ENCODE measurements around the gene MRPL50. TPM values are rescaled to one million over a fixed set of nuclear protein-coding genes. Genes with fewer than 3 reads are reported as not detected.
A peak's percentile ranks its signal among the peaks of the same experiment; 100 is the strongest.

Gene MRPL50
- total and polyA plus RNA-seq, 9 of the 15 experiments (the other 6 are each of a cell fraction or from before 2014, with no cell fraction given), result 17.5 to 107 (median 37.4) TPM

- Histone ChIP-seq H3K9me3 (replicated peaks; ENCODE audit: control insufficient read depth, insufficient read depth, low read depth, low read length) (peaks cover 47% of the 10 kb centered on the region), H3K4me2 (ENCODE audit: insufficient read depth, low read length) (no peak overlapping the region), H3K36me3 (ENCODE audit: control insufficient read depth, insufficient read depth, low read length) (peaks cover 49% of the 10 kb centered on the region), H3K79me2 (ENCODE audit: control insufficient read depth, insufficient read depth, low read length) (no peaks in the 10 kb centered on the region; the same call in 2 of the 3 replicates), H3K4me3 (no peak overlapping the region), H3K9me1 (ENCODE audit: control insufficient read depth, insufficient read depth, low read length) (no peaks in the 10 kb centered on the region), H2AFZ (ENCODE audit: low read depth, low read length) (no peak overlapping the region), H4K20me1 (replicated peaks; ENCODE audit: control insufficient read depth, insufficient read depth, low read length) (no peaks in the 10 kb centered on the region), H3K27me3 (ENCODE audit: control insufficient read depth in 2 of 2, insufficient read depth in 2 of 2, low read length in 2 of 2) (no peaks in the 10 kb centered on the region), H3K9ac (ENCODE audit: insufficient read depth in 1 of 2, low read depth in 2 of 2, low read length in 2 of 2) (no peak overlapping the region), H3K4me1 (replicated peaks in 1 of 2; ENCODE audit: control insufficient read depth in 2 of 2, insufficient read depth in 2 of 2, low read length in 2 of 2) (no peaks in the 10 kb centered on the region), H3K27ac (ENCODE audit: extremely low read depth, low read depth, low read length) (no peak overlapping the region)
- FAIRE-seq (no peak), ATAC-seq (no peak), DNase-seq (ENCODE audit: extremely low read depth in 1 of 4, low spot score in 3 of 4) (no peak)
- 93% methylated on average over 4 of the region's 4 CpGs for WGBS (ENCODE audit: insufficient coverage, low coverage, missing lambda C conversion rate)
- POLR2A ChIA-PET, result interaction anchor here (0.6 to 1.3 kb wide), 3 partner anchors 10 to 29 kb away, joined by 3 to 5 read pairs (median 3); partner anchors contain the start of genes MRPL50 and ZNF189
- in situ Hi-C loops (cut with MboI) (no loop called here), intact Hi-C loops (cut with micrococcal nuclease) (no loop called here)
- no TSS peak for BruUV-seq (replicated peaks)
- CTCF ChIA-PET (ENCODE audit: low intra/inter-chr PET ratio), result no interaction called here
- TF ChIP-seq ZBTB8A (IDR thresholded peaks at IDR 0.05; ENCODE audit: partially characterized antibody) (no peak), EGR1 (conservative IDR thresholded peaks at IDR 0.05) (no peak), GATA2 (CRISPR knock-in tag; IDR thresholded peaks at IDR 0.05) (no peak), CCAR2 (IDR thresholded peaks at IDR 0.05; ENCODE audit: low read depth, low read length) (no peak), RBBP5 (IDR thresholded peaks at IDR 0.05; ENCODE audit: borderline replicate concordance, insufficient read depth, low read length, poor library complexity, severe bottlenecking) (no peak), FOXA1 (IDR thresholded peaks at IDR 0.05; ENCODE audit: borderline replicate concordance) (no peak), GTF2E2 (tag; IDR thresholded peaks at IDR 0.05) (no peak), TRIM24 (IDR thresholded peaks at IDR 0.05) (0 out of 4 replicates have a peak, but pooled peaks of 1 of the 2 experiments have one; percentile 30), PYGO2 (tag; IDR thresholded peaks at IDR 0.05) (no peak), MAFG (tag; conservative IDR thresholded peaks at IDR 0.05) (no peak), TRIM28 (IDR thresholded peaks at IDR 0.05) (peak; percentile 85), ZNF280A (IDR thresholded peaks at IDR 0.05; ENCODE audit: low read depth, partially characterized antibody) (peak; percentile 45), EZH2 (IDR thresholded peaks at IDR 0.05; ENCODE audit: borderline replicate concordance, low read depth, low read length) (no peak), PPARD (CRISPR knock-in tag; IDR thresholded peaks at IDR 0.05) (no peak), XRCC3 (IDR thresholded peaks at IDR 0.05) (0 out of 2 replicates have a peak, but pooled peaks have one; percentile 64), TAF1 (IDR thresholded peaks at IDR 0.05; ENCODE audit: control insufficient read depth, extremely low read depth, insufficient read depth, low read length, severe bottlenecking) (no peak), CBX3 (IDR thresholded peaks at IDR 0.05; ENCODE audit: borderline replicate concordance in 1 of 2, low read length in 2 of 2) (peak in 1 of 2 experiments; percentile 85; a peak in 2 of 3 replicates), RBM25 (IDR thresholded peaks at IDR 0.05; ENCODE audit: low read depth, low read length, severe bottlenecking) (peak; percentile 44), RBM34 (IDR thresholded peaks at IDR 0.05; ENCODE audit: borderline replicate concordance, insufficient read depth, low read length) (no peak), PML (IDR thresholded peaks at IDR 0.05; ENCODE audit: low read length) (no peak), ZNF75A (CRISPR knock-in tag; IDR thresholded peaks at IDR 0.05) (peak; percentile 99), HINFP (tag; conservative IDR thresholded peaks at IDR 0.05; ENCODE audit: low read depth) (no peak), HDAC8 (tag; IDR thresholded peaks at IDR 0.05) (no peak)
These were observed 10.7 kb upstream of the MRPL50 start for GRCh38 chr9:101409079-101409477.

All from K562 (cell line).